GM21447 (cell line): ENCODE data around the gene SH2D5.
"Not testable (repeated sequence)": the region's sequence is repeated elsewhere in the genome, so short reads cannot be mapped to it uniquely, and the experiment has no call there.

ENCODE experiments used
- ATAC-seq: cut with Tn5 transposase; IDR thresholded peaks from one replicate; pipeline ENCODE4 v1.9.1; 2021; ENCODE audit not compliant: unreplicated experiment

The SH2D5 gene

GRCh38 chr1:20696397-20697333 is 35.8 kb downstream of the SH2D5 start:
- no peak for ATAC-seq

GRCh38 chr1:20695515-20695914 is 37.0 kb downstream of the SH2D5 start:
- no peak for ATAC-seq

GRCh38 chr1:20693623-20694022 is 38.9 kb downstream of the SH2D5 start:
- ATAC-seq = no peak

- ATAC-seq = no peak
Observed at GRCh38 chr1:20691872-20692271, 40.6 kb downstream of the SH2D5 start.

- ATAC-seq = no peak
Observed at GRCh38 chr1:20689645-20690056, 42.9 kb downstream of the SH2D5 start.

- ATAC-seq = no peak
Observed at GRCh38 chr1:20686883-20687725, 45.4 kb downstream of the SH2D5 start.

GRCh38 chr1:20685741-20686140 is 46.8 kb downstream of the SH2D5 start:
- no peak for ATAC-seq

GRCh38 chr1:20685099-20685662 is 47.3 kb downstream of the SH2D5 start:
- ATAC-seq = no peak

GRCh38 chr1:20684651-20685050 is 47.9 kb downstream of the SH2D5 start:
- ATAC-seq = no peak

GRCh38 chr1:20684050-20684620 is 48.4 kb downstream of the SH2D5 start:
- no peak for ATAC-seq

- no peak for ATAC-seq
Observed at GRCh38 chr1:20683614-20684013, 48.9 kb downstream of the SH2D5 start.

GRCh38 chr1:20682571-20683236 is 49.8 kb downstream of the SH2D5 start:
- no peak for ATAC-seq

- ATAC-seq = no peak
Observed at GRCh38 chr1:20681999-20682398, 50.5 kb downstream of the SH2D5 start.

GRCh38 chr1:20680269-20680668 is 52.2 kb downstream of the SH2D5 start:
- ATAC-seq = no peak

- no peak for ATAC-seq
Observed at GRCh38 chr1:20678599-20678998, 53.9 kb downstream of the SH2D5 start.

GRCh38 chr1:20673626-20674025 is 58.9 kb downstream of the SH2D5 start:
- not testable (repeated sequence) for ATAC-seq

GRCh38 chr1:20672265-20672632 is 60.3 kb downstream of the SH2D5 start:
- no peak for ATAC-seq

- no peak for ATAC-seq
Observed at GRCh38 chr1:20670936-20671335, 61.6 kb downstream of the SH2D5 start.
